ENCODE measurements around the gene KDM3A.
A peak's percentile ranks its signal among the peaks of the same experiment; 100 is the strongest.

Gene KDM3A

GRCh38 chr2:86533589-86533988, 92.4 kb downstream of the KDM3A start:
- ChIA-PET POLR2A (no interaction called here), CTCF (no interaction called here)
- H3K4me3 ChIP-seq (ENCODE audit: low read depth, low read length): no peak overlapping the region
- H3K9me3 ChIP-seq (ENCODE audit: control insufficient read depth, insufficient read depth, low read depth, low read length): no peaks in the 10 kb centered on the region
- no peak for TF ChIP-seq ZNF266 (tag by site-specific recombination; IDR thresholded peaks at IDR 0.05; ENCODE audit: low read depth)
- H3K27ac ChIP-seq (ENCODE audit: extremely low read depth, low read depth, low read length): no peak overlapping the region
- no peaks in the 10 kb centered on the region for H3K4me1 ChIP-seq (ENCODE audit: control insufficient read depth, insufficient read depth, low read length)
- peaks cover 0 to 3% of the 10 kb centered on the region in 2 experiments; a peak in 1 of 3 replicates for H3K36me3 ChIP-seq (ENCODE audit: control insufficient read depth in 2 of 2, insufficient read depth in 1 of 2, low read length in 2 of 2)

DNA sequence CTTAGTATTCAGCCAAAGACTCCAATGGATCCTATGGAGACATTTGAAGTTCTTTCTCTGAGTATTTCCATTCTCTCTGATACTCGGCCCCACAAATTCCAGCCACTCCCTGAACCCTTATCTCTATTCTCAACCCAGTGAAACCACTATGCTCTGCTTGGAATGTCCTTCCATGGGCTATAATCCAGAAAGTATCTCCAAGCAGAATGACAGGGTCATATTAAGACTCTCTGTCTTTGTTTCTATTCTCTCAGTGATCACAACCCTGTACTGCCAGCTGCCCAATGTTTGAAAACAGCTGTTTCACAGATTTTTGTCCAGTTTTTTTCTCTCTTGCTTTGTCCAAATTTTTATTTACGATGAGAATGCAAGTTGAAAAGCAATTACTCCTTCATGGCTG, 100.2 kb downstream of the KDM3A start:
- Histone ChIP-seq H3K27ac (ENCODE audit: extremely low read depth, low read depth, low read length) (no peak overlapping the region), H3K36me3 (ENCODE audit: control insufficient read depth in 2 of 2, insufficient read depth in 1 of 2, low read length in 2 of 2) (no peaks in the 10 kb centered on the region), H3K4me1 (ENCODE audit: control insufficient read depth, insufficient read depth, low read length) (no peaks in the 10 kb centered on the region), H3K4me3 (ENCODE audit: low read depth, low read length) (no peak overlapping the region), H3K9me3 (ENCODE audit: control insufficient read depth, insufficient read depth, low read depth, low read length) (no peaks in the 10 kb centered on the region)
- POLR2A ChIA-PET: no interaction called here
- TF ChIP-seq ZNF549 (tag by site-specific recombination; IDR thresholded peaks at IDR 0.05) (peak; percentile 76), OVOL3 (tag by site-specific recombination; IDR thresholded peaks at IDR 0.05) (no peak), GLIS1 (tag by site-specific recombination; IDR thresholded peaks at IDR 0.05) (no peak), ZNF184 (tag by site-specific recombination; IDR thresholded peaks at IDR 0.05) (no peak), ZNF629 (tag by site-specific recombination; IDR thresholded peaks at IDR 0.05) (no peak)
- CTCF ChIA-PET: interaction anchor here (0.6 kb wide), 1 partner anchor 10 kb away, joined by 3 read pairs; no protein-coding TSS in a partner anchor

Data from HEK293 (cell line).